ENCODE results near the gene ARHGEF19.

- TF ChIP-seq POLR2AphosphoS5 (IDR thresholded peaks at IDR 0.05) (peak in 1 of 3 donors; percentile 34), CTCF (IDR thresholded peaks at IDR 0.05 in 8 of 11, conservative IDR thresholded peaks at IDR 0.05 in 3 of 11) (peak; percentile 88 to 98 (median 96))
These were observed 24.6 kb downstream of the ARHGEF19 start for GRCh38 chr1:16187748-16188401.

Data from spleen (tissue), 7 donors.